ENCODE data around the gene MORF4L1. TPM values are rescaled to one million over a fixed set of nuclear protein-coding genes. Genes with fewer than 3 reads are reported as not detected.

The MORF4L1 gene
- total and polyA plus RNA-seq, 2 experiments from 2014 or later: 520 to 571 TPM

GRCh38 chr15:78921517-78921916 lies 48.8 kb downstream of the MORF4L1 start (continued):
- TF ChIP-seq REST (IDR thresholded peaks at IDR 0.05; ENCODE audit: unreplicated experiment): no peak
- no peak for TF ChIP-seq STAT1 (IDR thresholded peaks at IDR 0.05; ENCODE audit: unreplicated experiment)
- no peak for TF ChIP-seq EZH2 (IDR thresholded peaks at IDR 0.05; ENCODE audit: low read depth, unreplicated experiment)
- TF ChIP-seq JUNB (IDR thresholded peaks at IDR 0.05; ENCODE audit: unreplicated experiment): no peak

GRCh38 chr15:78921940-78922339 lies 49.2 kb downstream of the MORF4L1 start:
- no peak overlapping the region for H3K27ac ChIP-seq (ENCODE audit: low read depth)
- no peak overlapping the region for H3K4me2 ChIP-seq
- ATAC-seq (no peak), DNase-seq (ENCODE audit: low spot score) (no peak)
- H3K4me3 ChIP-seq: no peak overlapping the region
- Mint-ChIP-seq H3K27me3 (ENCODE audit: insufficient read depth, low read depth, poor library complexity) (peaks cover 4% of the 10 kb centered on the region), H3K36me3 (ENCODE audit: low read depth) (peaks cover 42% of the 10 kb centered on the region), H3K4me3 (no peak overlapping the region), H3K4me1 (no peaks in the 10 kb centered on the region; the same call in 2 of the 3 replicates), H3K9me3 (no peaks in the 10 kb centered on the region), H3K27ac (no peak overlapping the region)
- no peaks in the 10 kb centered on the region; the same call in 1 of the 2 replicates for H4K20me1 ChIP-seq (replicated peaks; ENCODE audit: insufficient read depth)
- H3K79me2 ChIP-seq (replicated peaks; ENCODE audit: insufficient read depth): no peaks in the 10 kb centered on the region
- peaks cover 11% of the 10 kb centered on the region; the same call in 1 of the 2 replicates for H3K36me3 ChIP-seq (ENCODE audit: insufficient read depth)
- H2AFZ ChIP-seq: no peak overlapping the region
- H3F3A ChIP-seq (replicated peaks; ENCODE audit: low read depth): no peaks in the 10 kb centered on the region
- H3K27me3 ChIP-seq (ENCODE audit: insufficient read depth): no peaks in the 10 kb centered on the region
- no peaks in the 10 kb centered on the region for H3K4me1 ChIP-seq (ENCODE audit: insufficient read depth)
- TF ChIP-seq EZH2phosphoT487 (IDR thresholded peaks at IDR 0.05; ENCODE audit: unreplicated experiment) (no peak), EZH2 (IDR thresholded peaks at IDR 0.05; ENCODE audit: low read depth, unreplicated experiment) (no peak), CREB1 (CRISPR knock-in tag; IDR thresholded peaks at IDR 0.05; ENCODE audit: low read depth) (no peak), NANOG (IDR thresholded peaks at IDR 0.05; ENCODE audit: borderline replicate concordance) (no peak), STAT1 (IDR thresholded peaks at IDR 0.05; ENCODE audit: unreplicated experiment) (no peak), POLR2AphosphoS5 (IDR thresholded peaks at IDR 0.05; ENCODE audit: low read depth) (no peak), ZNF462 (CRISPR knock-in tag; IDR thresholded peaks at IDR 0.05) (no peak)
- TF ChIP-seq, protein P1, sequence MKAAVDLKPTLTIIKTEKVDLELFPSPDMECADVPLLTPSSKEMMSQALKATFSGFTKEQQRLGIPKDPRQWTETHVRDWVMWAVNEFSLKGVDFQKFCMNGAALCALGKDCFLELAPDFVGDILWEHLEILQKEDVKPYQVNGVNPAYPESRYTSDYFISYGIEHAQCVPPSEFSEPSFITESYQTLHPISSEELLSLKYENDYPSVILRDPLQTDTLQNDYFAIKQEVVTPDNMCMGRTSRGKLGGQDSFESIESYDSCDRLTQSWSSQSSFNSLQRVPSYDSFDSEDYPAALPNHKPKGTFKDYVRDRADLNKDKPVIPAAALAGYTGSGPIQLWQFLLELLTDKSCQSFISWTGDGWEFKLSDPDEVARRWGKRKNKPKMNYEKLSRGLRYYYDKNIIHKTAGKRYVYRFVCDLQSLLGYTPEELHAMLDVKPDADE (IDR thresholded peaks at IDR 0.05): no peak
- no peaks in the 10 kb centered on the region for H3K9me2 ChIP-seq (ENCODE audit: insufficient read depth)

Measured in GM23338 (cell line).